ENCODE results near the gene SPN.
A peak's percentile ranks its signal among the peaks of the same experiment; 100 is the strongest.
"Not testable (repeated sequence)": the region's sequence is repeated elsewhere in the genome, so short reads cannot be mapped to it uniquely, and the experiment has no call there.

The SPN gene

DNA sequence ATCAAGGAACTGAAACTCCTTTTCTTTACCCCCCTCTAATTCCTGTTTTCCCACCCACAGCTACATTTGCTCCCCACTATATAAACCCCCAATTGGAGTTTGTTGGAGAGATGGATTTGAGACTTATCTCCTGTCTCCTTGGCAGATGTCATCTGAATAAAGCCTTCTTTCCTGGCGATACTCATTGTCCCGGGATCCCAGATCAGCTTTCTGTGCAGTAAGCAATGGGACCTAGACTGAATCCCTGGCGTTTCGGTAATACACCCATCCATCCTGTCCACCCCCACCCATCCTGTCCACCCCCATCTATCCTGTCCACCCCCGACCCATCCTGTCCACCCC, 38.1 kb downstream of the SPN start:
- no peak for DNase-seq (ENCODE audit: low read depth)

DNA sequence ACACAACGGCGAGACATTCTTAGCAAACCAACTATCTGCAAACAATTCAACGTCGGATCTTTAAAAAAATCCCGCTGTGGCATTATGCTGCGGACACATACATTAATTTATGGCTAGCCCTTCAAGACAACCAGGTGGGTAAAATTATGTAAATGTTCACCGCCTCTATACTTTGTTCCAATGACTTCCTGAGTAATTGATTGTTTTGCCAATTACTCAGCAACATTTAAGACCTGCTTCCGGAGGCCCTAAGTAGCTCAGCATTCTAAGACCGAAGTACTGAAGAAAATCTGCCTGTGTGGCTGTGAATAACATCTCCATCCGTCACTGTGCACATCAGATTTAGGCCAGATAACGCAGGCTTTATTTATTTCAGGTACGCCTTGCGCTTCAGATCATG, 39.2 kb downstream of the SPN start:
- DNase-seq (ENCODE audit: low read depth), result no peak

- DNase-seq (ENCODE audit: low read depth), result no peak
These were observed 42.0 kb downstream of the SPN start for GRCh38 chr16:29705030-29705429.

DNA sequence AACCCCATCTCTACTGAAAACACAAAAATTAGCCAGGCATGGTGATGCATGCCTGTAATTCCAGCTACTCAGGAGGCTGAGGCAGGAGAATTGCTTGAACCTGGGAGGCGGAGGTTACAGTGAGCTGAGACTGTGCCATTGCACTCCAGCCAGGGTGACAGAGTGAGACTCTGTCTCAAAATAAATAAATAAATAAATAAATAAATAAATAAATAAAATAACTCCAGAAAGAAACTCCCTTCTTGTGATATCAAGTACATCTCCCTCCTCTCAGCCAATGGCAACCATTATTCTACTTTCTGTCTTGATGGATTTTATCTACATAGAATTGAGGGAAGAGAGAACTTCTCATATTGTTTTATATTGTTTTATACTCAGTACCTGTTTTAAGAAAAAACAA, 44.1 kb downstream of the SPN start:
- not testable (repeated sequence) for DNase-seq (ENCODE audit: low read depth)

DNA sequence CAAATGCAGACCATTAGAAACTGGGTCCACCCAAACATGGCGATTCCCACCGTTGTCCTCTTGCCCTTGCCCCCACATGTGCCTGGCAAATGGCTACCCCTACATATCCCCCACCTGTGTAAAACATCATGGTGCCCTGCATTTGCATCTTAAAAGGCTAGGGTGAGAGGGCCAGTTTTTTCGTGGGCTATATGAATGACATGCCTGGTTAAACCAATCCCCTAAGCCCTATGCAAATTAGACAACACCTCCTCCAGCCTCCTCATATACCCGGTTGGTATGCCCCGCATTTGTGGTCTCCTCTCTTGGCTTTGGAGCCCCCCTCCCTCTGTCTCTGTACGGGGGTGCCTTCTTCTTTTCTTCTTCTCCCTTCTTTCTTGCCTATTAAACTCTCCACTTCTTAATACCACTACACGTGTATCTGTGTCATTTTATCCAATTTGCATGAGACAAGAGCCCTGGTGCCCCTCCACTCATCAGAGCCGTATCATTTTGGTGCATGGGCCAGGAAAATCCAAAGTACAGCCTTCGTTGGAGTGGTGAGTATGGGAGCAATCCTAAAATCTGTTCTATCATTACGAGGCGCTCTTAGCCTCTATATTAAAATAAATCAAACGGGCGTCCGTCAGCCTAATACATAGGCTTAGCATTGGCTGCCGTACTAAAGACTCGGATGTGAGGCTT, 46.0 kb downstream of the SPN start:
- no peak for DNase-seq (ENCODE audit: low read depth)

- peak; percentile 65 for DNase-seq (ENCODE audit: low read depth)
These were observed 46.6 kb downstream of the SPN start for GRCh38 chr16:29709657-29710056.

DNA sequence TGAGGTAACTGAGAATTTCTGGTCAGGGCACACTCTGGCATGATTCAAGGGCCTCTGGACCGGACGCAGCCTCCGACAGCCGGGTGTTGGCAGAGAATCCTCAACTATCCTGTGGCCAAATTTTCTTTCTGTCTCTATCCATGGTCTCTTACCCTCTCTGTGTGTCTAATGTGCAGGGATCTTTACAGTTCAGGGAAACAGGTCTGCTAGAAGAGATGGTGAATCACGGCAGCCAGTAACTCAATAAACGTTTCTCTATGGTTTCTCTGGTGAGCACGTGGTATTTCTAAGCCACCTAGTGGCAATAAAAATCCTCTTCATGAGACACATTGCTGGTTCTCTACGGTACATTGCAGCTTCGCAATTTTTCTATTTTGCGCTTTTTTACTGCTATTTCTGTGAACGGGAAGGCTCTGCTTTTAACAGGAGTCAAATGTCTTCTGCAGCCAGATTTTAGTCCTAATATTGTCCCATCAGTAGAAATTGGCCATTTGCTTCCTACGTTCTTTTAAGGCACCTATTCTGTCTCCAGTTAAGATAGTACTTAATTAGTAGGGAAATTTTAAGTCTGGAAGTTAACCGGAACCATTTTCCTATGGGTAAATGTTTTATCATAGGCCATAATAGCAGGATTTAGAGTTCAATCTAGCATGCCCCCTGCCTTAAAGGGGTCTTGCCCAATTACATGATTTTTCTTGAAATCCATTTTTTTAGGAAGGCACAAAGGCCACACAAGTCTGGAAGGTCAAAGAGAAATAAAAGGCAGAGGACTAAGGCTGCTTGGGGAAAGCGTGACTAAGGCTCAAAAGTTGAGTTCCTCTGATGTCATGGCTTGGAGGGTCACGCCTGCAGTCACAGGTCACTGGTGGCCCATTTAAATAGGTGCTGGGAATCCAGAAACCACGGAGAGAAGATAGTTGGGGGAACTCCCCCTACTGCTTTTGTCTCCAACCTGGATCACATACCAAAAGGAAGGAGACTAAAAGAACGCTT, 47.5 kb downstream of the SPN start:
- peak; percentile 86 for DNase-seq (ENCODE audit: low read depth)

DNA sequence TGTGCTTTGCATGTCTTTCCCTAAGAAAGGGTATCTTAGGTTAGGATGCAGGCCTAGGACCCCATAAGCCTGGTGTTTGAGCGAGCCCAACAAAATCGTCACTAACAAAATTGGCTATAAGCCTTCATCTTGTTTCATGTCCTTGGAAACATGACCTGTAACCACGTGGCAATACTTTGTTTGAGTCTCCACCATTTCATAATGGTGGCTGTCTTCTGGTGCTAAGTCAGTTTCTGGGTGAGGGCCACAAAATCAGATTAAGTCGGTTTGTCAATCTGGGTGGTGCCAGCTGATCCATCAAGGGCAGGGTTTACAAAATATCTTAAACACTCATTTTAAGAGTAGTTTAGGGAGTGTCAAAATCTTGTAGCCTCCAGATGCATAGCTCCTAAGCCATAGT, 49.8 kb downstream of the SPN start:
- no peak for DNase-seq (ENCODE audit: low read depth)

DNA sequence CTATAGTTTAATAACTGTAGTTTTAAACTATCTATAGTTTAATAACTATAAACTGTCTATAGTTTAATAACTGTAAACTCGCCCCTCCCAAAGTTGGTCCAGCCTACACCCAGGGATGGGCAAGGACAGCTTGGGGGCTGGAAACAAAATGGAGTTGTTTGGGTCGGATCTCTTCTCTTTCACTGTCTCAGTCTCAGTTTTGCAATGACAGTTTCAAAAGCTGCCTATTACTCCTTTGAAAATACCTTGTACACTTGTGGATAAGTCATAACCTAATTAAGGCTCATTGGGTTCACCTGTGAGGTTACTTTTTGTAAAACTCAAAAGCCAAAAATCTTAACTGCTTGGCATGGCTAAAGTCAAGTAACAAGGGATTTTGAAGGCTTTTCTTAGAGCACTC, 51.3 kb downstream of the SPN start:
- no peak for DNase-seq (ENCODE audit: low read depth)

GRCh38 chr16:29714972-29715371, 51.9 kb downstream of the SPN start:
- DNase-seq (ENCODE audit: low read depth), result no peak

DNA sequence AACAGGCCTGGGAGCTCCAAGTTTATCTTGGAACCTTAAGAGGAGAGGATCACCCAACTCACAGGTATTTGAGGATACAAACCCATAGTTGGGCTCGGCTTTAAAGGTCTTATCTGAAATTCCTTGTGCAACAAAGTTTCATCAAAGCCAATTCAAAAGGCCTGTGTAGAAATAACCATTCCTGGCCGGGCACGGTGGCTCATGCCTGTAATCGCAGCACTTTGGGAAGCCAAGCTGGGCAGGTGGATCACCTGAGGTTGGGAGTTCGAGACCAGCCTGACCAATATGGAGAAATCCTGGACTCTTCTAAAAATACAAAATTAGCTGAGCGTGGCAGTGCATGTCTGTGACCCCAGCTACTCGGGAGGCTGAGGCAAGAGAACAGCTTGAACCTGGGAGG, 54.1 kb downstream of the SPN start:
- no peak for DNase-seq (ENCODE audit: low read depth)

GRCh38 chr16:29719063-29719462, 56.0 kb downstream of the SPN start:
- no peak for DNase-seq (ENCODE audit: low read depth)
